ENCODE data around the gene ERC2. TPM values are rescaled to one million over a fixed set of nuclear protein-coding genes. Genes with fewer than 3 reads are reported as not detected.

ERC2 gene
- total and polyA plus RNA-seq, 2 of the 8 experiments (the other 6 are each of a cell fraction or from before 2014, with no cell fraction given), result 16.4 to 22.8 TPM

GRCh38 chr3:55676643-55677042 is 791.6 kb downstream of the ERC2 start:
- no peak overlapping the region for H3K4me2 ChIP-seq (ENCODE audit: insufficient read depth in 1 of 2, low read depth in 2 of 2, low read length in 2 of 2)
- no peak overlapping the region for H3K18ac ChIP-seq (ENCODE audit: extremely low read depth, low read length)
- no peak overlapping the region for H2AK5ac ChIP-seq (ENCODE audit: low read depth, low read length)
- peaks cover 0 to 3% (median 0%) of the 10 kb centered on the region in 4 experiments; a peak in 1 of 7 replicates for H3K4me1 ChIP-seq (replicated peaks in 1 of 4; ENCODE audit: control insufficient read depth in 3 of 4, insufficient read depth in 4 of 4, low read length in 3 of 4)
- 93% methylated on average over 3 of the region's 3 CpGs; no CpG with 5 or more reads in 1 of the 2 experiments for WGBS, 2 experiments (ENCODE audit: extremely low coverage in 1 of 2, insufficient coverage in 1 of 2, insufficient read length in 1 of 2, insufficient replicate concordance in 2 of 2, low coverage in 1 of 2, low lambda C conversion rate in 2 of 2, missing lambda C conversion rate in 1 of 2)
- H3K56ac ChIP-seq (replicated peaks; ENCODE audit: insufficient read length, low read depth, low read length), result no peak overlapping the region
- H3K79me1 ChIP-seq (ENCODE audit: low read depth, low read length), result no peaks in the 10 kb centered on the region
- H2BK5ac ChIP-seq (ENCODE audit: low read depth, low read length), result no peak overlapping the region
- no peak overlapping the region for H3K14ac ChIP-seq (ENCODE audit: insufficient read length)
- H2BK120ac ChIP-seq (replicated peaks; ENCODE audit: low read depth, low read length), result no peak overlapping the region
- H3K4me3 ChIP-seq (ENCODE audit: extremely low read depth in 1 of 4, insufficient read depth in 2 of 4, low read depth in 3 of 4, low read length in 4 of 4), result no peak overlapping the region
- H3K36me3 ChIP-seq (ENCODE audit: control insufficient read depth in 2 of 4, insufficient read depth in 4 of 4, low read length in 3 of 4), result no peaks in the 10 kb centered on the region
- H2AFZ ChIP-seq (ENCODE audit: low read length), result no peak overlapping the region
- no peak overlapping the region for H2BK12ac ChIP-seq (ENCODE audit: low read depth, low read length)
- no peaks in the 10 kb centered on the region for H4K20me1 ChIP-seq (replicated peaks in 1 of 2; ENCODE audit: control insufficient read depth in 1 of 2, insufficient read depth in 2 of 2, low read length in 2 of 2)
- no peak for FAIRE-seq
- H4K91ac ChIP-seq (replicated peaks; ENCODE audit: insufficient read length, low read length), result no peak overlapping the region
- no peak for DNase-seq (ENCODE audit: low read depth in 1 of 2, low spot score in 2 of 2)
- CTCF ChIA-PET (ENCODE audit: partially characterized antibody), result interaction anchor here (0.9 to 1.9 kb wide), 5 partner anchors 10 to 172 kb away, joined by 3 to 5 read pairs (median 4); no protein-coding TSS in a partner anchor
- POLR2A ChIA-PET (ENCODE audit: partially characterized antibody), result no interaction called here
- H3K27ac ChIP-seq (ENCODE audit: low read depth, low read length), result no peak overlapping the region
- no peaks in the 10 kb centered on the region for H3K79me2 ChIP-seq (ENCODE audit: control insufficient read depth in 1 of 2, insufficient read depth in 2 of 2, low read length in 2 of 2)
- H3K23me2 ChIP-seq (ENCODE audit: low read depth, low read length), result no peaks in the 10 kb centered on the region
- H3K9ac ChIP-seq (replicated peaks in 1 of 4; ENCODE audit: extremely low read depth in 1 of 4, low read depth in 3 of 4, low read length in 3 of 4), result no peak overlapping the region
- H2BK15ac ChIP-seq (ENCODE audit: low read length), result no peak overlapping the region
- H2BK20ac ChIP-seq (ENCODE audit: low read length), result no peak overlapping the region
- no peak for TF ChIP-seq JUND (IDR thresholded peaks at IDR 0.05; ENCODE audit: low read length)
- no peak for TF ChIP-seq EGR1 (IDR thresholded peaks at IDR 0.05; ENCODE audit: borderline replicate concordance, low read depth, low read length)
- no peak for TF ChIP-seq GTF2F1 (IDR thresholded peaks at IDR 0.05; ENCODE audit: borderline replicate concordance, low read depth, low read length)
- no peak for TF ChIP-seq BCL11A (IDR thresholded peaks at IDR 0.05; ENCODE audit: low read depth in 2 of 2, low read length in 2 of 2)
- no peak overlapping the region for H4K5ac ChIP-seq (ENCODE audit: insufficient read length, low read depth, low read length)
- no peak overlapping the region for H3K4ac ChIP-seq (replicated peaks; ENCODE audit: insufficient read length, low read depth, low read length)
- no peaks in the 10 kb centered on the region for H3K9me3 ChIP-seq (ENCODE audit: insufficient read depth in 2 of 2, low read depth in 1 of 2, low read length in 1 of 2)
- H3K27me3 ChIP-seq (replicated peaks in 1 of 4; ENCODE audit: control insufficient read depth in 3 of 4, extremely low read depth in 1 of 4, insufficient read depth in 3 of 4, low read length in 3 of 4), result no peaks in the 10 kb centered on the region
- no peak overlapping the region for H3K23ac ChIP-seq (ENCODE audit: insufficient read length)
- H4K8ac ChIP-seq (ENCODE audit: extremely low read depth, insufficient read depth, low read length), result no peak overlapping the region

Measured in H1 (cell line).